CD14-positive monocyte (primary cell): ENCODE results near the gene ZNF831. TPM values are rescaled to one million over a fixed set of nuclear protein-coding genes. Genes with fewer than 3 reads are reported as not detected.

Experiments used
- DNase-seq, 3 donors: peaks; one replicate each; pipeline ENCODE4 v3.0.0-alpha.2; 2011 to 2022
- H2AFZ ChIP-seq: 2 replicates; pipeline ENCODE4 v1.6.0; 2012; ENCODE audit warnings: mild to moderate bottlenecking, low read depth, low read length, inconsistent platforms; ENCODE audit not compliant: insufficient read depth, poor library complexity, severe bottlenecking
- H3K27ac ChIP-seq, 2 donors: 1 replicate in 1 of 2; 2 replicates in 1 of 2; pipeline ENCODE4 v1.5.1; 2012 to 2013; ENCODE audit warnings: low read length in 2 of 2, control low read depth in 1 of 2, inconsistent platforms in 1 of 2, low read depth in 1 of 2, mild to moderate bottlenecking in 1 of 2
- H3K27me3 ChIP-seq, 2 donors: one replicate each; pipeline versions ENCODE4 v1.6.0 to v1.6.1; 2011 to 2013; ENCODE audit warnings: low read length in 2 of 2; ENCODE audit not compliant: control insufficient read depth in 2 of 2, insufficient read depth in 2 of 2
- H3K36me3 ChIP-seq, 2 donors: replicated peaks in 1 of 2; 1 replicate in 1 of 2; 2 replicates in 1 of 2; pipeline versions ENCODE4 v1.5.1 to v1.6.1; 2012 to 2013; ENCODE audit warnings: low read length in 2 of 2, control low read depth in 1 of 2, inconsistent platforms in 1 of 2, mild to moderate bottlenecking in 1 of 2; ENCODE audit not compliant: insufficient read depth in 2 of 2, control insufficient read depth in 1 of 2
- H3K4me1 ChIP-seq, 2 donors: 1 replicate in 1 of 2; 2 replicates in 1 of 2; pipeline versions ENCODE4 v1.5.1 to v1.6.1; 2012 to 2013; ENCODE audit warnings: low read length in 2 of 2, control low read depth in 1 of 2, inconsistent platforms in 1 of 2, mild to moderate bottlenecking in 1 of 2, moderate library complexity in 1 of 2; ENCODE audit not compliant: insufficient read depth in 2 of 2, control insufficient read depth in 1 of 2
- H3K4me2 ChIP-seq: replicated peaks from 2 replicates; pipeline ENCODE3; 2012; ENCODE audit warnings: low read length, moderate library complexity, mild to moderate bottlenecking; ENCODE audit not compliant: poor library complexity, severe bottlenecking; ENCODE audit errors: extremely low read depth
- H3K4me3 ChIP-seq, 3 experiments: fragments of 200-600 bp in 1 of 3; sonication (generic) in 1 of 3; replicated peaks in 1 of 3; 1 replicate in 2 of 3; 2 replicates in 1 of 3; pipeline ENCODE4 v1.5.1; 2011 to 2013; ENCODE audit warnings: low read length in 3 of 3, mild to moderate bottlenecking in 3 of 3, control low read depth in 2 of 3, low read depth in 2 of 3, inconsistent platforms in 1 of 3, moderate library complexity in 1 of 3
- H3K79me2 ChIP-seq: 2 replicates; pipeline ENCODE4 v1.6.0; 2012; ENCODE audit warnings: mild to moderate bottlenecking, control low read depth, inconsistent platforms, low read length, moderate library complexity; ENCODE audit not compliant: insufficient read depth
- H3K9ac ChIP-seq: 2 replicates; pipeline ENCODE4 v1.6.0; 2017; ENCODE audit warnings: low read length, mild to moderate bottlenecking; ENCODE audit not compliant: insufficient read depth, poor library complexity, severe bottlenecking
- H3K9me3 ChIP-seq, 2 donors: replicated peaks in 1 of 2; 1 replicate in 1 of 2; 2 replicates in 1 of 2; pipeline versions ENCODE4 v1.5.1 to v1.6.1; 2012 to 2013; ENCODE audit warnings: low read length in 2 of 2, control low read depth in 1 of 2; ENCODE audit not compliant: control insufficient read depth in 1 of 2, insufficient read depth in 1 of 2
- H4K20me1 ChIP-seq: 2 replicates; pipeline ENCODE4 v1.6.0; 2012; ENCODE audit warnings: mild to moderate bottlenecking, low read length, control low read depth, moderate library complexity; ENCODE audit not compliant: insufficient read depth
- H3K27ac Mint-ChIP-seq, 7 donors: one replicate each; pipeline ENCODE4 v1.8.0; 2020; ENCODE audit warnings: mild to moderate bottlenecking in 7 of 7, mixed read lengths in 7 of 7, moderate library complexity in 6 of 7, inconsistent platforms in 2 of 7
- H3K27me3 Mint-ChIP-seq, 3 donors: one replicate each; pipeline ENCODE4 v1.8.0; 2021 to 2022; ENCODE audit warnings: low read depth in 3 of 3, mild to moderate bottlenecking in 3 of 3, mixed read lengths in 3 of 3, moderate library complexity in 3 of 3, inconsistent platforms in 1 of 3
- H3K36me3 Mint-ChIP-seq, 2 donors: one replicate each; pipeline ENCODE4 v1.8.0; 2020; ENCODE audit warnings: mixed read lengths in 2 of 2, inconsistent platforms in 1 of 2, mild to moderate bottlenecking in 1 of 2
- H3K4me1 Mint-ChIP-seq: one replicate; pipeline ENCODE4 v1.8.0; 2020; ENCODE audit warnings: mild to moderate bottlenecking, mixed read lengths
- H3K4me3 Mint-ChIP-seq, 2 donors: one replicate each; pipeline ENCODE4 v1.8.0; 2020; ENCODE audit warnings: mild to moderate bottlenecking in 2 of 2, mixed read lengths in 2 of 2, moderate library complexity in 1 of 2
- H3K9me3 Mint-ChIP-seq, 7 donors: one replicate each; pipeline ENCODE4 v1.8.0; 2020 to 2022; ENCODE audit warnings: mixed read lengths in 7 of 7, mild to moderate bottlenecking in 6 of 7, moderate library complexity in 6 of 7, inconsistent platforms in 2 of 7
- CTCF ChIP-seq: fragments of 200-600 bp; IDR thresholded peaks from one replicate; pipeline ENCODE4 v1.8.0; 2022; ENCODE audit warnings: antibody characterized with exemption, mild to moderate bottlenecking
- WGBS: methylation state at CpG from one replicate; pipeline ENCODE4 v1.1.5; 2013; ENCODE audit warnings: missing lambda C conversion rate; ENCODE audit not compliant: insufficient coverage; 5-methylcytosine and 5-hydroxymethylcytosine counted together
- intact Hi-C, 2 donors: fragments of 100-400 bp; cut with micrococcal nuclease; formaldehyde crosslinking; loops; one replicate each; pipeline versions ENCODE4 v1.15.0 to v1.15.1; 2023
- polyA plus RNA-seq, 3 donors: library from polyadenylated mRNA; depleted of rRNA in 1 of 3; unstranded in 2 of 3; stranded (reverse) in 1 of 3; fragments of 300-500 nt in 2 of 3; fragments of >200 nt in 1 of 3; fragmentation: Illumina TruSeq in 2 of 3; gene quantifications; 1 replicate in 2 of 3; 2 replicates in 1 of 3; pipeline ENCODE4 v1.2.3, GENCODE V29; 2012 to 2021

Gene ZNF831
- polyA plus RNA-seq, 3 donors = 0.03 to 0.09 TPM; not detected in 1

GRCh38 chr20:59190466-59190865, 26.8 kb downstream of the ZNF831 start:
- Mint-ChIP-seq H3K4me3 (no peak overlapping the region), H3K27me3 (peaks cover 3 to 8% (median 4%) of the 10 kb centered on the region in 3 donors), H3K36me3 (no peaks in the 10 kb centered on the region), H3K27ac (no peak overlapping the region), H3K4me1 (no peaks in the 10 kb centered on the region), H3K9me3 (peaks cover 0 to 3% (median 0%) of the 10 kb centered on the region in 7 donors)
- DNase-seq = no peak
- intact Hi-C loops = no loop called here
- no peak for TF ChIP-seq CTCF
- H3K4me3 ChIP-seq = no peak overlapping the region
- H2AFZ ChIP-seq = no peak overlapping the region
- H3K27me3 ChIP-seq = no peaks in the 10 kb centered on the region
- no peaks in the 10 kb centered on the region for H3K4me1 ChIP-seq
- H3K36me3 ChIP-seq = no peaks in the 10 kb centered on the region
- H3K27ac ChIP-seq = no peak overlapping the region
- no peaks in the 10 kb centered on the region for H3K9me3 ChIP-seq
- H3K9ac ChIP-seq = no peak overlapping the region
- no peak overlapping the region for H3K4me2 ChIP-seq
- WGBS = 100% methylated on average over 4 of the region's 5 CpGs
- H3K79me2 ChIP-seq = no peaks in the 10 kb centered on the region
- no peaks in the 10 kb centered on the region for H4K20me1 ChIP-seq

- no peak overlapping the region for H3K9ac ChIP-seq
- Mint-ChIP-seq H3K4me3 (no peak overlapping the region), H3K27me3 (peaks cover 4 to 7% (median 5%) of the 10 kb centered on the region in 3 donors), H3K9me3 (peaks cover 0 to 3% (median 0%) of the 10 kb centered on the region in 7 donors), H3K4me1 (no peaks in the 10 kb centered on the region), H3K36me3 (no peaks in the 10 kb centered on the region), H3K27ac (no peak overlapping the region)
- intact Hi-C loops = no loop called here
- no peaks in the 10 kb centered on the region for H3K27me3 ChIP-seq
- H3K27ac ChIP-seq = no peak overlapping the region
- TF ChIP-seq CTCF = no peak
- H3K9me3 ChIP-seq = no peaks in the 10 kb centered on the region
- no peaks in the 10 kb centered on the region for H3K4me1 ChIP-seq
- no peak for DNase-seq
- no peak overlapping the region for H2AFZ ChIP-seq
- H4K20me1 ChIP-seq = no peaks in the 10 kb centered on the region
- no peak overlapping the region for H3K4me2 ChIP-seq
- H3K4me3 ChIP-seq = no peak overlapping the region
- 93% methylated on average over 39 of the region's 40 CpGs for WGBS
- no peaks in the 10 kb centered on the region for H3K79me2 ChIP-seq
- no peaks in the 10 kb centered on the region for H3K36me3 ChIP-seq
Measured at GRCh38 chr20:59191036-59191755, 27.6 kb downstream of the ZNF831 start.
